Raji (cell line): ENCODE data around the gene CAGE1.

Experiments
- POLR2A ChIP-seq: IDR thresholded peaks from 2 replicates; pipeline ENCODE4 v1.6.1; 2011; ENCODE audit warnings: low read depth, low read length, control low read depth; ENCODE audit not compliant: insufficient read depth

CAGE1 gene

DNA sequence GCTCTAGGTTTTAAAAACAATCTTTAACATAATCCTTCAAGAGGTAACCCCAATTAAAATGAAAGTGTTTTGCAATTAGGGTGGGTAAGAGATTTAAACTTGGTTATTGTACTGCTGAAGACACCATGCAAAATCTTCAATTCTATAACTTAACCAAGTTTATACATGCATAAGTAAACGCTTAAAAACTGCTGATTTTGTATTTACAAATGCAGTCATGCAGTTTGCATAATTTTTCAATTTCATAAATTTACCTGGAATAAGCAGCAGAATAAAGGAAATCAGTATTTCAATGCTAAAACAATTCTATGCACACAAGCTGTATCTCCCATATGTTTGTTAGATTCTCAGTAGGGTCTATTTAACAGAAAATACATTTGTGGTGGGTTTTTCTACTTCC, 99.5 kb downstream of the CAGE1 start:
- TF ChIP-seq POLR2A, result no peak

DNA sequence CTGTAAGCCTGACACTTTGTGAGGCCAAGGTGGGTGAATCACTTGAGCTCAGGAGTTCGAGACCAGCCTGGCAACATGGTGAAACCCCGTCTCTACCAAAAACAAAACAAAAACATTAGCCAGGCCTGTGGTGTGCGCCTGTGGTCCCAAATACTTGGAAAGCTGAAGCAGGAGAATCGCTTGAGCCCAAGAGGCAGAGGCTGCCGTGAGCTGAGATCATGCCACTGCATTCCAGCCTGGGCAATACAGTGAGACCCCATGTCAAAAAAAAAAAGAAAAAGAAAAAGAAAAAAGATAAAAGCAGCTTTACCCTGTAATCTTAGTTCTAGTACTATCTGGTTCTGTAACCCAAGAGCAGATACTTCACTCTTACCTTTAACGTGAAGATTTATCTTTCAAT, 104.1 kb downstream of the CAGE1 start:
- no peak for TF ChIP-seq POLR2A

DNA sequence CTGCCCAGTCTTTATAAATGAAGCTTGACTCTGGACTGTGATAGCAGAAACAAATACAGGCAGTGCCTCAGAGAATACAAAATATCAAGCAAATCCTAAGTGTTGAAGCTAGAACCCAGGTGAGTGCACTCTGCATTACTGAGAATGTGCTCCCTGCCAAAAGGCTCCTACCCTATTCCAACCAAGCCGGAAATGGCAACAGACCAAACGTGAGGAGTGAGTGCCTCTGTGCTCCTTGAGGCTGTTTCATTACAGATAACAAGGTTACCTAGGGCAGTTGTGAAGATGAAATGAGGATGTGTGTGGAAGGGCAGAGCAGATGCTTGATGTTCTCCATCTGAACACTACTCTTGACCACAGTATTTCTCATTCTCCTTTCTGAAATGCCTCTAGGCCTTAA, 105.9 kb downstream of the CAGE1 start:
- TF ChIP-seq POLR2A, result no peak

DNA sequence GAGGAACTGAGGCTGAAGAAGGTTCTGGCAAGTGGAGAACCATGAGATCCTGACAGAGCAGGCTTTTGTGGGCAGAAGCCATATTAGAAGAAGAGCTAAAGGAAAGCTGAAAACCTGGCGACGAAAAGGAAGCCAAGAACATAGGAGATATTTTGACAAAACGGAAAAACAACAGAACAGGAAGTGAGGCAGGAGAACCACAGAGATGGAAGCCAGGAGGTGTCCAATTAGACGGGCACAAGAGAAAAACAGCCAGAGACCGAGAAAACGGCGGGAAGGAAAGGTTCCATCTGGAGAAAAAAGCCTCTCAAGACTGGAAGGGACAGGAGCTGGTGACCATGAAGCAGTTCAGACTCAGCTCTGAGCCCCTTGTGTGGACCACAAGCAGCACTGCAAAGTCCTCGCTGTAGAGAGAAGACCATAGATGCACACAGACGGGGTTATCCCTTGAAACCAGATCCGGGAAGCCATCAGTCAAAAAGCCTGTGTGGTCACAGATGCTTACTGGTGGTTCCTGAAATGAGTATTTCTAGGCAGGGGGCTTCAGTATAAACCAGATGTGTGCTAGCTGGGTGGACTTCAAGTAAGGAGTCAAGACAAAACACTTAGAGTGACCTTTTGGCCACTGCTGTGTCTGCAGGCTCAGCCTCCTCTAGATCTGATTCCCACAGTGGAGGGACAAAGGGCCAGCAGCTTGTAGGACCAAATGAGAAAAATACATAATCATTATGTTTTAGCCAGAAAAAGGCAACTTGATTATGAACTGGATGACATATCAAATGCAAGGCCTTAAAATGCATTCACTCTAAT, 107.2 kb downstream of the CAGE1 start:
- TF ChIP-seq POLR2A, result no peak
